ENCODE measurements around the gene LRRC73.
"Not testable (repeated sequence)": the region's sequence is repeated elsewhere in the genome, so short reads cannot be mapped to it uniquely, and the experiment has no call there.

The LRRC73 gene

DNA sequence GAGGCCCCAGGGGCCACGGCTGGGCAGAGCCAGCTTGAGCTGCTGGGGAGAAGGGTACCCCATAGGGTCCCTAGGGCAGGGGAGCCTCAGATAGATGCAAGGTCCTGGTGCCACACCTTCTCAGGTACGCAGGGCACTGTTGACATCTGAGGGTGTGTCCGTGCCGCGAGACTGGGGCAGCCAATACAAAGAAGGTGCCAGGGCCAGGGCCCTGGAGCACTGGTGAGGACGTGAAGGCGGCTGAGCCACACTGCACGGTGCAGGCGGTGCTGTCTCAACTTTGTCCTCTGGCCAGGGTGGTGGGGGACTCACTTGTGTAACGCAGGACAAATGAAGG lies 649 bp upstream of the LRRC73 start:
- no peak for DNase-seq (ENCODE audit: low read depth)

DNA sequence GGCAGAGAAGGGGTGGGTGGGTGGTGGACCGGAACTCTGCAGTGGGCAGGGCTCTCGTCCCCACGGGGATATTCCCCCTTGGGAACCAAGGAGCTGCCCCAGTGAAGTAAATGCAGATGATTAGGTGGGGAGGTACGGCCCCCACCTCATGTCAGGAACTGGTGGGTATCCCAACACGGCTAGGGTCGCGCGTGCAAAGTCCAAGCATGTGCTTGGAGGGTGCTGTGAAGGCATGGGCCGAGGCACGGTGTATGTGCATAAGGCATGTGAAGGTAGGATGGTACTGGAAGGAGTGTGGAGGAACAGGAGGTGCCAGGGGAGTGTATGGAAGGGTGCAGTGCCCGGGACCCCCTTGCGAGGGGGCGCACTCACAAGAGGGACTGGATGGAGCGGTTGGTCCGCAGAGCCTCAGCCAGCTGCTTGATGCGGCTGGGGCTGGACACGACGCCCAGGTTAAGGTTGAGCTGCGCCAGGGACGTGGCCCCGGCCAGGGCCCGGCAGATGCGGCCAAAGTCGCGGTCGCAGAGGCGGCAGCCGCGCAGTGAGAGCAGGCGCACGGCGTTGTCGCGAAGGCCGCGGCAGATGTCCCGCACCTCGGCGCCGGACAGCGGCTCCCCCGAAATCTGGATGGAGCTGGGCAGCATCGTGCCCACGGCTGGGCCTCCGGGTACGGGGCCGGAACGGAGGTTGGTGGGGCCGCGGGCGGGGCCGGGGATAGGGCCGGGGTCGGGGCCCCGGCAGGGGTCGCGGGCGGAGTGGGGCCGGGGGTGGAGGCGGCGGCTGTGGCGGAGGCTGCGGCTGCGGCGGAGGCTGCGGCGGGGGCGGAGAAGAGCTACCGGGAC lies 783 bp downstream of the LRRC73 start:
- no peak for DNase-seq (ENCODE audit: low read depth)

DNA sequence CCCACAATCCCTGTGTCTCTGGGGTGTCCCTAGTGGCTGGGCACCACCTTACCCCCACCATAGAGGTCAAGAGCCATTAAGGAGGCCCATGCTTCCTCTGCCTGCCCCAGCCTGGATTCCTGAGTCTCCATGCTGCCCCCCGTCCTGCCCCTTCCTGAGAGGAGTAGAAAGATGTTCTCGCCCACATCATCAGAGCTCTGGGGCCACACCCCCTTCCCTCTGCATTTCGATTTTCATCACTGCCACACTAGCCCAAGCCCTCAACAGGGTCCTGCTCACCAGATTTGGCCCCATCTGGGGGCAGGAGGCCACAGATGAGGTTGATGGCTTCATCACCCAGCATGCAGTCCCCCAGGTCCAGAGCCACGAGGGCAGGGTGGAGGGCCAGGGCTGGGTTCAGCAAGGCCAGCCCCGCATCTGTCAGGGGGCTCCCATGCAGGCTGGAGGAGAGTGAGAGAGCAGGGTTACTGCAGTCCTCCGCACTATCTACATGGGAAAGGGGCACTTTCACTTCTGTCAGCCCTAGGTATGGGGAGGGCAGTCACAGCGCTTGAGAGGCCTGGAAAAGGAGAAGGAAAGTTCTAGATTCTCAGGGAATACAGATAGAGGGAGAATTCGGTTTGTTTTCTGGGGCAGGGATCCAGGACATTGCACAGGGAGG lies 1.5 kb downstream of the LRRC73 start:
- DNase-seq (ENCODE audit: low read depth), result no peak

DNA sequence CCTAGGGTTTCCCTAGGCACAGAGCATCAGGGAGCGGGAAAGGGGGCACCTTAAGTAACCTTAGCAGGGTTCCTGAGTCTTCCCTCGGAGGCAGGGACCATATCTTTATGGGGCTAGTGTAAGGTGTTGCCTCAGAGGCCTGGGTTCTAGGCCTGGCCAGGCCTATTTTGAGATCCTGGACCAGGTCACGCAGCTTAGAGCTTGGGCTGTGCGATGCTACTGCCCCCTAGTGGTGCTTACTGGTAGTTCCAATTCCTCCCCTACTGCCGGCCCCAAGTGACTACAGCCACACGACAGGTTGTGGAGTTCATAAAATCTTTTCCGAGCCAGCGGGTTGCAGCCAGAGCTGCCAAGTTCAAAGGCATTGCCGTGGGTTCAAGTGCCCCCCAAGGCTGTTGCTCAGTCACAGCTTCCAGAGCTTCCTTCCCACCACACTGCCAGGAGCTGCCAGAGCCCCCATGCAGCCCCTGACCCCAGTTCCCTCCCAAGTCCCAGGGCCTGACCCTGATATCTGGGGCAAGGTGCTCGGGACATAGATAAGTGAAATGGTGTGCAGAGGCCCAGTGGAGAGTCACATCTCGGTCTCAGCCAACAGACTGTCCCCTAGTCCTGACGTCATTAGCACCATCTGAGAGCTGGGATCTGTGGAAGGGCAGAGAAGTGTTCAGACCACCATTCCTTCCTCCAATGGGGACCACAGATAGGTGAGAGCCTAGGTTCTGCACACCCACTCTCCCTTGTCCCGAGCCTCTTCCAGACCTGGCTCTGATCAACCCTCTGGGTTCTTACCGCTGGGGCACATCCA lies 3.3 kb downstream of the LRRC73 start:
- peak; percentile 79 for DNase-seq (ENCODE audit: low read depth)

DNA sequence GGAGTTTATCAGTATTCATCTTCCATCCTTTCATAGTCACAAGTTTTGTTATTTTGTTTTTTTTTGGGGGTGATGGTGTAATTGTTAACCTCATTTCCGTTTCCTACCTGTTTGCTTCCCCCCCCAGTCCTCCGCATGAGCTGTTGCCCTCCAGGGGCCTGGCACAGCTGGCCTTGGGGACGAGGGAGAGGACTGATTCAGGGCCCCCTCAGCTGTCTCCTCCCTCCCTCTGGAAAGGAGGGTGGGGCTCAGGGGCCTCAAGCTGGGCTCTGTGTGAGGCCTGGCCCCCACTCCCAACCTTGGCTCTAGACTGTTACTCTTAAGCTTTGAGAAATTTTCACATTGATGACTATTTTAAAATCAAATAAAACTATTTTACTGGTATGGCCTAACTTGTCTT lies 4.0 kb downstream of the LRRC73 start:
- DNase-seq (ENCODE audit: low read depth), result no peak

DNA sequence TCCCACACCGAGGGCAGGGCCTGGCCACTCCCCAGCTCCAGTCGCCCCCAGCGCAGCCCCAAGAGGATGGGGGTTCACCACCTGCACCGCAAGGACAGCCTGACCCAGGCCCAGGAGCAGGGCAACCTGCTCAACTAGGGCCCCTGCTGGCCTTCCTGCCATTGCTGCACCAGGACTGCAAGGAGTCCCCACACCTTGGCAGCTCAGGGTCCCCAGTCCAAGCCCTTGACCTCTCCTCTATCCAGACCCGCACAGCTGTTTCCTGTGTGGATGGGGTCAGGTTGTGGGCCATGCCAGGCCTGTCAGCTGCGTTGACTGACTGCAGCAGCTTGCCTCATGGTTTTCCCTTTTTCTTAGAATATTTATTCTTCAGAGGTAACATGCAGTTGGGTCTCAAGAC lies 4.4 kb downstream of the LRRC73 start:
- no peak for DNase-seq (ENCODE audit: low read depth)

DNA sequence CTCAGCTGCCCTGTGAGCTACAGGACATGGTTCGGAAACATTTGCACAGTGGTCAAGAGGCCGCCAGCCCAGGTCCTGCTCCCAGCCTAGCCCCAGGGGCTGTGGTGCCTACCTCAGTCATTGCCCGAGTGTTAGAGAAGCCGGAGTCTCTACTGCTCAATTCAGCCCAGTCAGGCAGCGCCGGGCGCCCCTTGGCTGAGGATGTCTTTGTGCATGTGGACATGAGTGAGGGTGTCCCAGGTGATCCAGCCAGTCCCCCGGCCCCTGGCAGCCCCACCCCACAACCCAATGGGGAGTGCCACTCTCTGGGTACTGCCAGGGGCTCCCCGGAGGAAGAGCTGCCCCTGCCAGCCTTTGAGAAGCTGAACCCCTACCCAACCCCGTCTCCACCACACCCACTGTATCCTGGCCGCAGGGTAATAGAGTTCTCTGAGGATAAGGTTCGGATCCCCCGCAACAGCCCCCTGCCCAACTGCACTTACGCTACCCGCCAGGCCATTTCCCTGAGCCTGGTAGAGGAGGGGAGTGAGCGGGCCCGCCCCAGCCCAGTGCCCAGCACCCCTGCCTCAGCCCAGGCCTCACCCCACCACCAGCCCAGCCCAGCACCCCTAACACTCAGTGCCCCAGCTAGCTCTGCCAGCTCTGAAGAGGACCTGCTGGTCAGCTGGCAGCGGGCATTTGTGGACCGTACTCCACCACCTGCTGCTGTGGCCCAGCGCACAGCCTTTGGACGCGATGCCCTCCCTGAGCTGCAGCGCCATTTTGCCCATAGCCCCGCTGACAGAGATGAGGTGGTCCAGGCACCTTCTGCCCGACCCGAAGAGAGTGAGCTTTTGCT lies 5.2 kb downstream of the LRRC73 start:
- DNase-seq (ENCODE audit: low read depth), result no peak

DNA sequence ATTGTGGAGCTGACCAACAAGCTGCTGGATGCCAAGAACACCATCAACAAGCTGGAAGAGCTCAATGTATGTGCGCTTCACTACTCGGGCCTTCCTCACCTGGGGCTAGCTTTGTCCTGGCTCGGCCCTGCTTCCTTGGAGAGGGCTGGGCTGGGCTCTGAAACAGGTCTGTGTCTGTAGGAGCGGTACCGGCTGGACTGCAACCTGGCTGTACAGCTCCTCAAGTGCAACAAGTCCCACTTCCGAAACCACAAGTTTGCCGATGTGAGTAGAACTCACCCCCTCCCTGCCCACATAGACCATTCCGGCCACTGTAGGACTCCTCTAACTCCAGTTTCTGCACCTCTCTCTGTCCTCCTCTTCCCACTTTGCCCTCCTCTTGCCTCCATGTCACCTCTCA lies 6.7 kb downstream of the LRRC73 start:
- DNase-seq (ENCODE audit: low read depth), result no peak

DNA sequence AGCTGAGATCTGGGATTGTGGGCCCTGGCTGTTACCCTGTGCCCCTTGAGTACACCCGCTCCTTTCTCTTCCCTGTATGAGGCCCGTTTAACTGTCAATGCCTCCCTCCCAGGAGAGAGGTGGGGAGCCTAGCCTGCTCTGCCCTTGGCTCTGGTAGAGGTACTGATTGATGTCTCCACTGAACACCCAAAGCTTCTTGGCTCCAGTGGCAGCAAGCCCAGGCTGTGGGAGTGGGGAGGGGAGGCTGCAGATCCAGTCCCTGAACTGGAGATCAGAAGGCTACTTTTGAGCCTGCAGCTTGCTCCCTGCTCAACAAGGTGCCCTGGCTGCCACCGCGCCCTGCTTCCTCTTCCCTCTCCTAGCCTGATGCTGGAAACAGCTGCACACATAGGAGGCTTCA lies 7.5 kb downstream of the LRRC73 start:
- no peak for DNase-seq (ENCODE audit: low read depth)

DNA sequence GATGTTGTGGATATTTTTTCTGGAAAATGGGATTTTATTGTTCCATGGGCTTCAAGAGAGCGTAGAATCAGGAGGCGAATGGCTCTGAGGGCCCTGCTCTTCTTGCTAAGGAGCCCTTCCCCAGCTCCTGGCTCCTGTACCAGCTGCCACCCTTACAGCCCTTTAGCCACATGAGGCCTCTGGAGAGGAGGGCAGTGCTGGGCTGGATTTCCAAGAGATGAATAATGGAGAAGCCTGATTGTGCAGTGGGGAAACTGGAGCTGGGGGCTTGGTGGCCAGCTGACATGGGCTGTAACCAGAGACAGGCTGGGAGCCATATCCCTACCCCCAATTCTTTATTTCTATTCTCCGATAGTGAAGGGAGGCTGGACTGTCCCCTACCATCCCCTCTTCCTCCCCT lies 9.2 kb downstream of the LRRC73 start:
- no peak for DNase-seq (ENCODE audit: low read depth)

DNA sequence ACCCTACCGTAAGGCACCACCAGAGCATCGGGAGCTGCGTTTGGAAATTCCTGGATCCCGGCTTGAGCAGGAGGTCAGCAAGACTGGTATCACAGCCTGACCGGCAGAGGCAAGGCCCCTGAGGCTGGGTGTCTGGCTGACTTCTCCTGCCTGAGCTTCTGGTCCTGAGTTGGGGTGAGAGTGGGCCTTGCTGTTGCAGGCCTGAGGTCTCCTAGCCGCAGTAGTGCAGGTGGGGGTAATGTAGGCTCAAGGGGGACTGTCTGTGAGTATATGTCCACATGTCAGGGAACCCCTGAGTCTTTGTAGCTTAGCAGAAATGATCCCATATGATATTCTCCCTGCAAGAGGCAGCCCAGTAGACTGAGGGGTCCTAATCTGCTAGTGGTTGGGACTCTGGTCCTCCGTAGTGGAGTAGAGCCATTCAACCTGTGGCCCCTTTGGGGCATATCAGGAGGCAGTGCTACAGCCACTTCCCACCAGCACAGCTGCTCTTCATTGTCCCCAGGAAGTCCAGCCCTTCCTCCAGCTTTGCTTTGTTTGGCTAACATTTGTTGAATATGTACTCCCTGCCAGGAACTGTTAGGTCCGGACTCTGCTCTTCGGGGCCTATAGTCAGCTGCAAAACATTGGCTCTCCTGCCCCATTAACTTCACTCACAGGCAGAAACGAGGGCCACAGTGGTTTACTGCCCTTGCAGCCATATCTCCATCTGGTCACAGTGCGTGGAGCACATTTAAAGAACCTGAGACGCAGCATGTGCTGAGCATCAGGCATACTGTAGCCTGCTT lies 10.9 kb downstream of the LRRC73 start:
- no peak for DNase-seq (ENCODE audit: low read depth)

DNA sequence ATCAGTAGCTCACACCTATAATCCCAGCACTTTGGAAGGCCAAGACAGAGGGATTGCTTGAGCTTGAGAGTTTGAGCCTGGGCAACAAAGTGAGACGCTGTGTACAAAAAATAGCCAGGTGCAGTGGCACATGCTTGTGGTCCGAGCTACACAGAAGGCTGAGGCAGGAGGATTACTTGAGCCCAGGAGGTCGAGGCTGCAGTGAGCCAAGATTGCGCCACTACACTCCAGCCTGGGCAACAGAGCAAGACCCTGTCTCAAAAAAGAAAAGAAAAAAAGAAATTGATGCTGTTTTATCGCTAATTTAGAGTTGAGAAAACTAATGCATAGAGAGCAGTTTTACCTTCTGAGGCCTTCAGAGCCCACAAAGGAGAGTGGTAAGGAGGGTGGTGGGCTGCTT lies 11.9 kb downstream of the LRRC73 start:
- DNase-seq (ENCODE audit: low read depth), result not testable (repeated sequence)

DNA sequence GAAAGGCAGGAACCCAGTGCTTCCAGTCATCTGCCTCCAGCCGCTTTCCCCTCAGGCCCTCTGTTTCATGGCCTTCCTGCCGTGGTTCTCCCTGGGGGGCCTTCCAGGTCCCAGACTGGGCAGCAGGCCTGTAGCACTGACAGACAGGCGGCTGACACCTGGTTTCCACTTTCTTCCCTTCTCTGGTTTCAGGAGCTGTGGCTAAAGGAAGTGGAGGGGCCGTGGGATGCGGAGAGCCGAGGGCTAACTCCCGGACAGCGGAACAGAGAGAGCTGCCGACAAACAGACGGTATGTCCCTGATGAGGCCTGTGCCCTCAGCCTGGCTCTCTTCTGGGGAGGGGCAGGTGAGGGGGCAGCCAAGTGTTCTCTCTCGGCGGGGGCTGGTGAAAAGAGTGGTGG lies 12.5 kb downstream of the LRRC73 start:
- DNase-seq (ENCODE audit: low read depth), result no peak

DNA sequence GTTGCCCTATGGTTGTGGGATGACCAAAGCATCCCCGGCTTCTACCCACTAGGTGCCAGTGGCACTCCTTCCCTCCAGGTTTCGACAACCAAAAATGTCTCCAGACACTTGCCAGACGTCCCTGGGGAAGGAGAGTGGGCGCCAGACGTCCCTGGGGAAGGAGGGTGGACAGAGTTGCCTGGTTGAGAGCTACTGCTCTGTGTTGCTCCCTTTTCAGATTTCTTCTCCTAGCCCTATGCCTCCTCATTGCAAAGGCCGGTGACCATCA lies 13.1 kb downstream of the LRRC73 start:
- no peak for DNase-seq (ENCODE audit: low read depth)

DNA sequence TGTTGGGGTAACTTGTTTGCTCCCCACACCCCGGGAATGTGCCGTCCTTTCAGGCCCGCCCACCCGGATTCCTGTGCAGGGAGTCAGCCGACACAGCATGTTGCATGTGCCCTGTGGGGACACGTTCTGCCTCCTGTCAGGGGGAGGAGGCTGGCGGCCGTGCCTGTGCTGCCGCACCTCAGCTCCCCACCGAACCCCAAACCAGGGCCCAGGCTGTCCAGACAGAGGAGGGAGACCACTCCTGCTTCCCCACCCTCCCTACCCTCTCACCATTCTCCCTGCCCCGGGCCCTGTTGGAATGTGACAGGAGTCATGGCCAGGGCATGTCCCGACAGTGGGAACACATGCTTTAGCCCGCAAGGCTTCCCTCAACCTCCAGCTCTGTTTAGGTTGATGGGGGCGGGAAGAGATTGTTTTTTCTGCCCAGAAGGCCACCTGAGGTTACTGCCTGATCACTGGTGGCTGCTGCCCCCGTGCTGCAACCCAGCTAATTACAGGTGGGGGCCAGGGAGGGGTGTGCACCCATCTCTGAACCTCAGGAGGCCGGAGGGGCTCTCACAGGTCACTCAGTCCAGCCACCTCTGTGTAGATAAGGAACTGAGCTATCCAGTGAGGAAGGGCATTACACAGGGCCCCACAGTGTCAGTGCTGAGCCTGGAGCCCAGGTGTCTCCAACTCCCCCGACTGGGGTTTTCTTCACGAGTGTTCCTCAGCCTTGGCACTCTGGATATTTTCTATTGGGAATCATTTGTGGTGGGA lies 13.6 kb downstream of the LRRC73 start:
- peak; percentile 79 for DNase-seq (ENCODE audit: low read depth)

DNA sequence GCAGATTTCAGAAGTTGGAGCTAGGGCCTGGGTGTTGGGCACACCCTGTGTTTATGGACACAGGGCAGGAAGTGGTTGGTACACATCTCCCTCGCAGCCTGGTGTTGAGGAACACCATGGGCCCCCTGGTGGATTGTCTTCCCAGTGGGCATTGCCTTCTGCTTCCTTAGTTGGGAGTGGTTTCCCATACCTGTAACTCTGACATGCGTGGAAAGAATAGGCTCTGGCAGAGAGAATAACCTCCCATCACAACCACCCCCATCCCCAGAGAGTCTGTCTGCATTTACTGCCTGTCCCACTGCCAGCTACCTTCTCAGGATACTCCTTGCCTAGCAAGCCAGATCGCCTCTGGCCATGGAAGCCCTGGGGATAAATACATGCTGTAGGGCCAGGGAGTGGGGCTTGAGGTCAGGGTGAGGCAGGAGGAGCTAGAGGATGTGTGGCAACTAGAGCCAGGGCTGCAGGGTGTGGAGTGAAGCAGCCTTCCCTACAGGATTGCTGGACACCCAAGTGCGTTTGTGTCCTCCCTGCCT lies 14.7 kb downstream of the LRRC73 start:
- peak; percentile 50 for DNase-seq (ENCODE audit: low read depth)

DNA sequence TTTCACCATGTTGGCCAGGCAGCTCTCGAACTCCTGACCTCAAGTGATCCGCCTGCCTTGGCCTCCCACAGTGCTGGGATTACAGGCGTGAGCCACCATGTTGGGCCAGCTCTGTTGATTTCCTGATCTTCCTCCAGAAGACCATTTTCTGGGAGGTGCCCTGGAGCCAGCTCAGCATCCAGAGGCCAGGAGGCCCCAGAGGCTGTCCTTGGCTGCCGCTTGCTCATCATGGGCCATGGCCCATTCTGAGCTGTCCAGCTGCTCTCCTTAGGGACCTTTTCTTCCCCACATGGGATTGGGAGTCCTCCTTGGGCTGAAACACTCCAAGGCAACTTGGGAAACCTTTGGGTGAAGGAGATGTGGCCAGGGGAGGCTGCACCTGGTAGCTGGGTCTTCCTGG lies 15.4 kb downstream of the LRRC73 start:
- DNase-seq (ENCODE audit: low read depth), result no peak

DNA sequence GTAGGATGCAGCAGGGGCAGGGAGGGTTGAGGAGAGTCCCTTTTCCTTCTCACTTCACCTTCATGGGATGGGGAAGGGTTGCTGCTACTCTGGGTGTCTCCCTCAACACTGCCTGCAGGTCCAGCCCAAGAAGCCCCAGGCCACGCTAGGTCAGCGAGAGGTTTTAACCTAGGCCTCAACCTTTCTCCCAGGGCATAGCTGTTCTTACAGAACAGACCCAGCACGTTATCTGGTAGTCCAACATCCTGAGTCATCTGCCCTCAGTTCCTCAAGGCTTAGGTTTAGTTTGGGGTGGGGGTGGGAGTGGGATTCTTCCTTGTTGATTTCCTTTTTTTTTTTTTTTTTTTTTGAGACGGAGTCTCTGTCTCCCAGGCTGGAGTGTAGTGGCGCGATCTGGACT lies 15.8 kb downstream of the LRRC73 start:
- no peak for DNase-seq (ENCODE audit: low read depth)

DNA sequence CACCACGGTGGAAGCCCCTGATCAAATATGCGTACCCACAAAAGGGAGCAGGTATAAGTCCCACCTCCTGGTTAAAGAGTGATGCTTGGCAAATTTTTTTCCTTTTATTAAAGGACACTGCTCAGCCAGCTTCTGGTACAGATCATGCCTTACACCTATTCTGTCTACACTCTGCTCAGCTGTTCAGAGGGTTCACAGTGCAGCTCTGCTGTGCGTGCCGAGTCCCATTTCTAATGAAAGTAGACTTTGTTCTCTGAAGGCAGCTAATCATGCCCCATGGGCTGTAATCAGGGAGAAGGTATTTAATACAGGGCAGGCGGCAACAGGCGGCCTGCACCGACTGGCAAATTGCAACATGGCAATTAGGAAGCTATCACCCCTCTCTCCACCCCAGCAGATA lies 16.3 kb downstream of the LRRC73 start:
- DNase-seq (ENCODE audit: low read depth), result no peak

DNA sequence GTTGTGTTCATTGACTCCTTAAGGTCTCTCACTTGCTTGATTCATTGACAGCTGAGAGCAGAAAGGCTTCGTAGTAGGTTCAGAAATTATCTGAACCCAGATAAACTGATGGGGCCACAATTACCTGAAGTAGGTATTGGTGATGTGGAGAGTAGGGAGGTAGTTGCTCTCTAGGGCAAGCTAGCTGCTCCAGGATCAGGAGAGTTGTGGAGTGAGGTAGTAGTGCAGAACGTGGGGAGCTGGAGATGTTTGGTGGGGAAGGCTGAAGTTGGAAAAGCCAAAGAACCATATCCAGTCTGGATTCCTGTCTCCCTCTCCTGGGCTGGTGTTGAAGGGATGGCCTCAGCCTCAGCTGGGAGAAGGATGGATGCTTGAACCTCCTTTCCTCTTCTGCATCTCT lies 16.9 kb downstream of the LRRC73 start:
- no peak for DNase-seq (ENCODE audit: low read depth)

DNA sequence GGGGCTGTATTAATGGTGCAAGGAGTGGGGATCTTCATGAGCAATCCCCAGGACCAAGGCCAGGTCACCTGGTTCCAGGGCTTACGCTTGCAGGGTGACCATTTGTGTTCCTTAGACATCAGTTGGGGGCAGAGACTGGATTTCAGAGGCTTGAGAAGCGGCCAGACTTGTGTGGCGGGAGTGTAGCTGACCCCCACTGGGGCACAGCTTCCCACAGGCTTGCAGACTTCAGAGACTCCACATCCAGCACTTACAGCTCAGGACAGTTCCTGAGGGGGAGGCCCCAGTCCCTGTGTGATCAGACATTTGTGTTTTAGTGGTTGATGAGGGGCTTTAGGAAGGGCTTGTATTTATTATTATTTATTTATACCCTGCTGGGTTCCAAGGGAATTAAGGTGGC lies 17.5 kb downstream of the LRRC73 start:
- peak; percentile 50 for DNase-seq (ENCODE audit: low read depth)

Data from EH (cell line).